GM19324 (cell line): Measurements from ENCODE around the gene MXD1.

Experiments used
- ATAC-seq: cut with Tn5 transposase; IDR thresholded peaks from one replicate; pipeline ENCODE4 v1.9.1; 2021; ENCODE audit warnings: mild to moderate bottlenecking, moderate library complexity; ENCODE audit not compliant: unreplicated experiment, low FRiP score

Gene MXD1

GRCh38 chr2:69975136-69975852 lies 60.4 kb downstream of the MXD1 start:
- no peak for ATAC-seq

GRCh38 chr2:69975853-69976462 lies 61.0 kb downstream of the MXD1 start:
- ATAC-seq, result no peak

- ATAC-seq, result no peak
Observed at GRCh38 chr2:69977186-69977585, 62.3 kb downstream of the MXD1 start.

GRCh38 chr2:69977906-69978482 lies 63.1 kb downstream of the MXD1 start:
- no peak for ATAC-seq

GRCh38 chr2:69979902-69980807 lies 65.2 kb downstream of the MXD1 start:
- no peak for ATAC-seq

- ATAC-seq, result no peak
Observed at GRCh38 chr2:69983392-69983966, 68.6 kb downstream of the MXD1 start.

- no peak for ATAC-seq
Observed at GRCh38 chr2:69985216-69985615, 70.3 kb downstream of the MXD1 start.

- no peak for ATAC-seq
Observed at GRCh38 chr2:69985688-69986087, 70.8 kb downstream of the MXD1 start.

GRCh38 chr2:69986691-69987090 lies 71.8 kb downstream of the MXD1 start:
- no peak for ATAC-seq

- ATAC-seq, result no peak
Observed at GRCh38 chr2:69988086-69988635, 73.3 kb downstream of the MXD1 start.

GRCh38 chr2:69989009-69989408 lies 74.1 kb downstream of the MXD1 start:
- no peak for ATAC-seq

- no peak for ATAC-seq
Observed at GRCh38 chr2:69989441-69990105, 74.7 kb downstream of the MXD1 start.
